ENCODE measurements around the gene GPR160.

DNA sequence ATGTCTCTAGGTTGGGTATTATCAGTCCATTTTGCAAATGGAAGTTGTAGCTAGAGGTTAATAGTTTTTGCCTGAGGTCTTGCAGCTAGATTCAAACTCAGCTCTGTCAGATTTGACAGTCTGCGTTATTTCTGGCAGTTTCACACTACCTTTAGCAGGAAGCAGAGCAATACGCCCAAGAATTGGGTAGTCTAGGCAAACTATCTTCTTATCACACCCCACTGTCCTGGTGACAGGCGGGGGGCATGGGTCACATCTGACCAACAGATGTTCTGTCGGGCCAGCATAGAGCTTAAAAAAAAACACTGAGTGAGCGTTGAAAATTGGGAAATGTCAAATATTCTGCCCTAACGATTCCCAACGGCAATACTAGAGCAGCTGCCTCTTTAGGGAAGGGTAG, 5.7 kb downstream of the GPR160 start:
- TF ChIP-seq POLR2A (IDR thresholded peaks at IDR 0.05) (no peak), POLR2AphosphoS5 (IDR thresholded peaks at IDR 0.05) (no peak)

Measured in transverse colon (tissue), 3 donors.